Dermis lymphatic vessel endothelial cell (primary cell): Measurements from ENCODE around the gene TBL1X. TPM values are rescaled to one million over a fixed set of nuclear protein-coding genes. Genes with fewer than 3 reads are reported as not detected.

ENCODE experiments used
- total RNA-seq: library from RNA; depleted of rRNA; stranded (reverse); fragments of >200 nt; gene quantifications from 2 replicates; pipeline ENCODE4 v1.2.1, GENCODE V29; 2014

TBL1X gene
- total RNA-seq, result 8.0 and 9.7 TPM in 2 replicates

DNA sequence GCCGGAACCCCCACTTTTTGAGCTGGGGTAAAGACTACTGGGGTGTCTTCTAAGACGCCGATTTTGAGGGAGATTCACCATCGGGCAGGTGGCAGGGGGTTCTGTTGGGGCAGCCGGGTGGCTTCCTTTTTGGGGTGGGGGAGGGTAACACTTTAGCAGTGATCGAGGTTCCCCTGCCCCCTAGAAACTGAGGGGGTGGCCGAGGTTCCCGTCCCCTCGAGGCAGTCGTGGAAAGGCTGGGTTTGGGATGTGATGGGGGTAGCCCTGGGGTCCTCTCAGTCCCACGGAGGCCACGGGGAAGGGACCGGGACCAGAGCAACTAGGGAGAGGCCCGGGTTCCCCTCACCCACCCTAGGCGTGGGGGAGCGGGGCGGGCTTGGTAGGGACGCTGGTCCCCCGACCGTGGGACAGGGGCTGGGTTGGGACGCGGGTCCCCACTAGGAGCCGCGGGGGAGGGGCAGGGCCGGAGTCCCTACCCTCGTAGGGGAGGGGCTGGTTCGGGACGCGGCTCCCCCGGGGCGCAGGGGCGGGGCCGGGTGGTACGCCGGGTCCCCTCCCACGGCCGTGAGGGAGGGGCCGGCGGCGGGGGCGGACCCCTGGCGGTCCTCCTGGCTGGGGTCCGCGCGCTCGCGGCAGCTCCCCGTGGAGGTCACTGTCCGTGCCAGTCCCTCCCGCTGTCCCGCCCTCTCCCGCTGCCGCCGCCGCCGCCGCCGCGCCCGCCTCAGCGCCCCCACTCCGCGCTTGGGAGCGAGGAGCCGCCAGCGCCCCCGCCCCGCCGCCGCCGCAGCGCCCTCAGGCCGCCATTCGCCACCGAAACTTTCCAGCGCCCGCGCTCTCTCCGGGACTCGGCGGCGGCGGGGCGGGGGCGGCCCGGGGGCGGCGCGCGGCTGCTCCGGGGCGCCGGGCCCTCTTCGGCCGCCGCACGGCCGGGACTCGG is at the start of gene TBL1X:
TBL1X (plus strand) TSS at position 624 of the 937 bp plus-strand sequence. CDS start 188,529 bp downstream, outside the sequence.

DNA sequence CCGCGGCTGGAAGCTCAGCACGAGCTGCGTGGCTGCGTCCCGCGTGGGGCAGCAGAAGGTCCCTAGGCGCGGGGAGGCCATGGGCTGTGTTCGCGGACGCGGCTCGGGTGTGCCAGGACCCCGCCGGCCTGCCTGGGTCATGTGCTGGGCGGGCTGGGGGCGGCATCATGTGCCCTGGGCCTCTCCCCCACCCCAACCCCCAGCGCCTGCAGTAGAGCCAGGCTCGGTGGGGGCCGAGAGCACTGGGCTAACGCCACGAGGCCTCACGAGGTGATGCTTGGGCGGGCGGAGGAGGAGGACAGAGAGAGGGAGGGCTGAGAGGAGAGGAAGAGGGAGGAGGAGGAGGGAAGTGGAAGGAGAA is 300.9 kb downstream of the TBL1X start, which contains the start of gene GPR143:
GPR143 (minus strand) TSS at position 111 of the 361 bp plus-strand sequence; CDS start at position 81, 30 bp downstream.

DNA sequence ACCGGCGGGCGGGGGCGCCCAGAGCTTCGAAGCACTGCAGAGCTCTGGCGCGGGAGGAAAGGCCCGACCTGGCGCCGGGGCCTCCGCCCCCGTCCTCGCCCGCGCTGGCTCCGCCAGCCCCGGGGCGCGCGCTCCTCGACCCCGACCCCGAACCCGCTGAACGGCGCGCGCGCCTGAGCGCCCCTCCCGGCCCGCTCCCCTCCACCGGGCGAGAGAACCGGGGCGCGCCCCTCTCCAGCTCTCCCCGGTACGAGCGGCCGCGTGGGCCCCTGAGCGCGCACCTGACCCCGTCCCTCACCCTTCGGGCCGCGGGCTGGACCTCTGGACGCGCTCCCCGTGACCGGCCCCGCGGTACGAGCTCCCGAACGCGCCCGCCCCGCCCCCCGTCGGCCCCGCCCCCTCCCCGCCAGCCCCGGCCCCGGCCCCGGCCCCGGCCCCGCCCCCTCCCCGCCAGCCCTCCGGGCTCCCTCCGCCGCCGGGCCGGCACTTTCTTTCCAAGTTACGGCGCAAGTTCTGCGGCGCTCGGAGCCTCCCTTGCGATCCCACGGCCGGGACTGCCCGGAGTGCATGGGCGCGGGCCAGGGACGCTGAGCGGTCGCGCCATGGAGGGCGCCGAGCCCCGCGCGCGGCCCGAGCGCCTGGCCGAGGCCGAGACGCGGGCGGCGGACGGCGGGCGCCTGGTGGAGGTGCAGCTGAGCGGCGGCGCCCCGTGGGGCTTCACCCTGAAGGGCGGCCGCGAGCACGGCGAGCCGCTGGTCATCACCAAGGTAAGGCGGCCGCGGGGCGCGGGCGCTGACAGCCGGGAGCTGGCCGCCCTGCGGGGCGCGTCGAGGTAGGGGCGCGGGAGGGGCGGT is 321.3 kb downstream of the TBL1X start, which contains the start of gene SHROOM2:
SHROOM2 (plus strand) TSS at position 486 of the 854 bp plus-strand sequence; CDS start at position 603, 117 bp downstream.

